HL-60/S4 treated with phorbol 12-myristate 13-acetate at 8.2 ng/mL for 4 days and 3 days (cell line): ENCODE data around the gene RAD1.
"Not testable (repeated sequence)": the region's sequence is repeated elsewhere in the genome, so short reads cannot be mapped to it uniquely, and the experiment has no call there.

Experiments
- in situ Hi-C: fragments of 300-500 bp; cut with MboI; formaldehyde crosslinking; loops from 2 replicates; pipeline ENCODE4 v1.15.0; 2022; ENCODE audit warnings: low sequenced_read_pairs

RAD1 gene

DNA sequence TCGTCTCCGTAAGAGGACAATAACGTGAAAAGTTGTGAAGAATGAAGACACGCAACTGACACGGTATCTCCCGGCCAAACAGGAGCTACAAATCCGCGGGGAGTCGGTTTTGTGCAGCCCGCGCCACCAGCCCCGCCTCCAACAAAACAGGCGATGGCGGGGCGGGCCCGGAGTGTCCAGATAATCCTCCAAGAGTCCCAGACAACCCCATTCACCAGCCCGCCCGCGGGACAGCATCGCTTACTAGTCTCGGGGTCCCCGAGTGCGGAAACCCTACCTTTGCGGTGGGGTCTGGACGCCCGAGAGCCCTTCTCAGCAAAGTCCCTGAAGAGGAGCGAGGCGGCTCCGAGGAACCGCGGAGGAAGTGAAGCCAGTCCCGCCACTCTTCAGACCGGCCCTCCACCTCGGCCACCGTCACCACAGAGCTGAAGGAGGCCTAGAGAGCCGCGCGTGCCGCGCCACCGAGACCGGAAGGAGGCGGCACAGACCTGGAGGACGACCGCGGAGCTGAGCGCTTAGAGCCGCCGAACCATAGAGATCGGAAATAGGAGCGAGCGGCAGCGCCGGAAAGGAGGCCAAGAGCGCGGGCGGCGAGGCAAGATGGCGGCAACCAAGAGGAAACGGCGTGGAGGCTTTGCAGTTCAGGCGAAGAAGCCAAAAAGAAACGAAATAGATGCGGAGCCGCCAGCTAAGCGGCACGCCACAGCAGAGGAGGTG lies at the start of gene RAD1, which contains the start of gene BRIX1:
TSS of gene RAD1 (minus strand) at position 366 of the 717 bp plus-strand sequence. CDS start 612 bp downstream, outside the sequence.
TSS of gene BRIX1 (plus strand) at position 573 of the 717 bp plus-strand sequence. CDS start at position 601, 28 bp downstream.
- in situ Hi-C loops, result no loop called here

DNA sequence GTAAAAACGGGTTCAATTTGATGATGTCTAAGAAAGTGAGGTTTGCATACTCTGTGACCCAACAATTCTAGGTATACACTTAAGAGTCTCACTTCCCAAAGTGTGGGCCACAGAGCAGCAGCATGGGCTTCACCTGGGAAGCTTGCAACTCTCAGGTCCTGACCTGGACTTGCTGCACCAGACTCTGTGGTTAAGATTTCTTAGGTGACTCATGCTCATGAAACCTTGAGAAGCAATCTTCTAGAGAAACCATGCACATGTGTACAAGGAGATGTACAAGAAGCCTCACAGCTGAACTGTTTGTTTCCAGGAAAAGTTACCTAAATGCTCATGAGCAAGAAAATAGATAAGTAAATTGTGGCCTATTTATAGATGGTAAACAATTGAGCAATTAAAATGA lies 44.0 kb upstream of the RAD1 start:
- in situ Hi-C loops, result no loop called here

DNA sequence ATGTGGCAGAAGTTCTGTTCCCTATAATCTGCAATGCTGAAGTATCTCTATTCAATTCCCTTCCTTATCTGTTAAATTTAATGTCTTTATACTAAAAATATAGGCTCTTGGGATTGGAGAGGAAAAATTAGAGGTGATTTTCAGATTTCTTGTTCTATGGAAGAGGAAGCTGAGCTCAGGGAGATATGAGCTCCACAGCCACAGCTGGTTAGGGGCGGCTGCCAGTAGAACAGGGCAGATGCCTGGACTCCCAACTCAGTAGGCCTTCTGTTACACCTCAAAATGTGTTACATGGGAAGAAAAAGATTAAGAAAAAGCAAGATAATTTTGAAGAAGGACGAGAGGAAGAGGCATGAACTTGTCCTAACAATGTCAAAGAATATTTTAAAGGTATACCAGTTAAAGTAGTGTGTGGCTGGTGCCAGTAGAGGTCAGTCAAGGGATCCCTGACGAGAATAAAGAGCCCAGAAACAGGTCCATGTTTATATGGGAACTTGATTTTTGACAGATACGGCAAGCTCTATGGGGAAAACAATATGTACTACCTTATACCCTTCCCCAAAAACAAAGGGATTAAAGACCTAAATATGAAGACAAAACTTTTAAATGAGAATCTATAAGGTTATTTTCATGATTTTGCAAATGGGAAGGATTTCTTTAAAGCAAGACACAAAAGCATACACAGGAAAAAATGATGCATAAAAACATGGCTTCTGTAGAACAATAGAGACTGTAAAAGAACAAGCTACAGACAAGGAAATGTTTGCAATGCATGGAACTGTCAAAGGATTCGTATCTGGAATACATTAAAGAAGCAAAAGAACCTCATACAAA lies 42.8 kb upstream of the RAD1 start:
- in situ Hi-C loops, result no loop called here

DNA sequence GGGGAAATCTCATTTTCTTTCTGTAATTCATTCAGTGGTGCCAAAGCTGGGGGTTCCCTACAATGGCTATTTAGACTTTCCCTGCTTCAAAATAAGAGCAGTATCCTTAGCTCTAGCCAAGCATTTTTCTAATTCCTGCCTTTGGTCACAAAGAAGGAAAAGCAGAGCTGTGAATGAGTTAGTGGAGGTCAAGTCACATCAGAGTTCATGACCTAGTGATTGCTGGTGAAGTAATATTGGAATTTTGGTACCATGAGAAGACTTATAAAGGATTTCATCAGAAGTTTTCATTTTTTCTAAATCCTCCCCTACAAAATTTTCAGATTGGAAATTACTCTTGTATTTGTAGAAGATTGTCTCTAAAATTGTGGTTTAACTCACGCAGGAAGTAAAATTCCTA lies 42.0 kb upstream of the RAD1 start:
- in situ Hi-C loops, result no loop called here

GRCh38 chr5:34944460-34945047 lies 29.2 kb upstream of the RAD1 start:
- in situ Hi-C loops, result no loop called here

GRCh38 chr5:34944044-34944443 lies 28.7 kb upstream of the RAD1 start:
- in situ Hi-C loops, result no loop called here

DNA sequence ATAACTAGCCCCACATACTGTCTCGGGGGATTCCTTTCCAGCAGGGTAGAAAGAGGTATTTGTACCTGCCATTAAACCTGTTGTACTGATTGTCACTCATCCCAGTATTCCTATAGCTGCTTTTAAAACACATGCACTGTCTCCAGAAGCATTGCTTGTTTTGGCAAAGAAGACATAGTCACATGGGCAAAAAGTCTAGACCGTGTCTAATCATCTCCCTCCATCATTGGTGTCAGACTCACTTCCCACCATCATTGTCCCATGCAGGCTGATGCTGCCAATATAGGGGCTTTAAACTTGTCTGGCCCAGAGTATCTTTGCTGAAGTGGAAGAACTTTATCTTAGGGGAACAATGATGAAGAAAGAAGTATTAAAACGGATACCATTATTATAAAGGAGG lies 26.6 kb upstream of the RAD1 start:
- in situ Hi-C loops, result no loop called here

GRCh38 chr5:34932947-34933346 lies 17.6 kb upstream of the RAD1 start:
- in situ Hi-C loops, result no loop called here

- in situ Hi-C loops, result no loop called here
Observed at GRCh38 chr5:34930870-34931269, 15.6 kb upstream of the RAD1 start.

GRCh38 chr5:34930462-34930844 lies 15.1 kb upstream of the RAD1 start:
- in situ Hi-C loops, result no loop called here

- in situ Hi-C loops, result no loop called here
Observed at GRCh38 chr5:34929720-34930461, 14.6 kb upstream of the RAD1 start.

- in situ Hi-C loops, result no loop called here
Observed at GRCh38 chr5:34929134-34929719, 13.9 kb upstream of the RAD1 start, which contains the start of gene DNAJC21. TSS of gene DNAJC21 (plus strand) at chr5:34929559. CDS start at chr5:34929820, 261 bp downstream.

DNA sequence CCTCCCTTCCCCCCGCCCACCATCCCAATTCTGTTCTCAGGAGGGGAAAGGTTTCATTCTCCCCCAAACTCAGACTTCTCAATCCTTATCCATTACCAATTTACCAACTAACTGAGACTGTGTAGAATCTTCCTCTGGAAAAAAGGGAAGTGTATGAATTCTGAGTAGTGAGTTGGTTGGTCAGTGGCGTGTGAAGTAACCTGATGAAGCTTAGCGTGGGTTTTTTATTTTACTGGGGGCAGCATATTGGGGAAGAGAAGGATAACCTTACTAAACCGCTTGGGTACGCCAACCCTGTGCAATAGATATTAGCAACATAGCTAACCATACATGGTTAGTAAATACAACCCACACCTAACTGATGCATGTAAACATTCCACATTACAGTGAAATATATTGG lies 13.0 kb upstream of the RAD1 start:
- in situ Hi-C loops, result no loop called here

GRCh38 chr5:34927785-34928184 lies 12.5 kb upstream of the RAD1 start:
- in situ Hi-C loops, result no loop called here

GRCh38 chr5:34926318-34926888 lies 11.1 kb upstream of the RAD1 start:
- in situ Hi-C loops, result no loop called here

DNA sequence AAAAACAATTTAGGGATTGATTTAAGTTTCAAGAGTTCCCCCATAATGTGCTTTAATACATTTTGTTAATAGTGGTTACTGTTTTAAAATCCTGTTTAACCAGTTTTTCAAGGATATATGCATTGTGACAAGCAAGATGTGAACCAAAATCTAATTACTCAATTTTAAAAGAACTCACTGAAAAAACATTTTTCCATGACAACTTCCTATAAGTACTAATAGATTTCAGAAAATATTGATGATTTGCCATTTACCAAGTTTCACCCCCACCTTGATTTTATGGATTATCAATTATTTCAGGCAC lies 9.1 kb upstream of the RAD1 start:
- in situ Hi-C loops, result no loop called here

GRCh38 chr5:34923694-34924461 lies 8.6 kb upstream of the RAD1 start:
- in situ Hi-C loops, result no loop called here

- in situ Hi-C loops, result not testable (repeated sequence)
Observed at GRCh38 chr5:34923256-34923655, 8.0 kb upstream of the RAD1 start.

DNA sequence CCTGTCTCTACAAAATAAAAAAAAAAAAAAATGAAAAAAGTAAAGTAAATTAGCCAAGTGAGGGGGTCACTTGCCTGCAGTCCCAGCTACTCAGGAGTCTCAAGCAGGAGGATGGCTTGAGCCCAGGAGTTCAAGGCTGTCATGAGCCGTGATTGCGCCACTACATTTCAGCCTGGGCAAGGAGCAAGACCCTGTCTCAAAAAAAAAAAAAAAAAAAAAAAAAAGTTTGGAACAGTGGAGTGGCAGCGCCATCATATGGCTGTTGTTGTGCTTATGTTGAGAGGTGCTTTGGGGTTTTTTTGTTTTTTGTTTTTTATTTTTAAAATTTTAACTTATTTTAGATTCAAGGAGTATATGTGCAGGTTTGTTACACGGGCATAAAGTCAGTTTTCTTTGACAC lies 3.8 kb upstream of the RAD1 start:
- in situ Hi-C loops, result no loop called here

GRCh38 chr5:34918025-34918424 lies 2.7 kb upstream of the RAD1 start:
- in situ Hi-C loops, result no loop called here
